Activated CD8-positive, alpha-beta T cell treated with anti-CD3 and anti-CD28 coated beads, Interleukin-2, amount 10 ng/mL, durations not matched to agents 7 days and 5 days (primary cell): Measurements from ENCODE around the gene KCNJ10. TPM values are rescaled to one million over a fixed set of nuclear protein-coding genes. Genes with fewer than 3 reads are reported as not detected.

Experiments used
- ATAC-seq: fragments of 150-1000 bp; cut with Tn5 transposase; one replicate; pipeline ENCODE4 v1.10.0; 2021; ENCODE audit warnings: moderate library complexity
- CTCF ChIA-PET: fragments of 350-600 bp; sonication (Branson Sonifier 250); formaldehyde crosslinking; loops from one replicate; lab custom pipeline; 2021; ENCODE audit warnings: antibody characterized with exemption; lab: Charles Lee
- POLR2A ChIA-PET: fragments of 350-600 bp; sonication (Branson Sonifier 250); formaldehyde crosslinking; loops from one replicate; lab custom pipeline; 2021; ENCODE audit warnings: antibody characterized with exemption; lab: Charles Lee
- DNase-seq: peaks from one replicate; pipeline ENCODE4 v3.0.0-alpha.2; 2020
- H3K27ac Mint-ChIP-seq: one replicate; pipeline ENCODE4 v1.8.0; 2021; ENCODE audit warnings: mild to moderate bottlenecking, mixed read lengths
- H3K27me3 Mint-ChIP-seq: one replicate; pipeline ENCODE4 v1.8.0; 2021; ENCODE audit warnings: low read depth, mixed read lengths
- H3K36me3 Mint-ChIP-seq: one replicate; pipeline ENCODE4 v1.8.0; 2021; ENCODE audit warnings: low read depth, mixed read lengths
- H3K4me1 Mint-ChIP-seq: one replicate; pipeline ENCODE4 v1.8.0; 2021; ENCODE audit warnings: low read depth, mixed read lengths
- H3K4me3 Mint-ChIP-seq: one replicate; pipeline ENCODE4 v1.8.0; 2021; ENCODE audit warnings: mild to moderate bottlenecking, mixed read lengths
- H3K9me3 Mint-ChIP-seq: one replicate; pipeline ENCODE4 v1.8.0; 2022; ENCODE audit warnings: mixed read lengths; ENCODE audit not compliant: insufficient read depth
- total RNA-seq, 2 experiments: library from RNA; stranded (reverse); gene quantifications; one replicate each; pipeline ENCODE4 v1.2.3, GENCODE V29; 2021

KCNJ10 gene
- total RNA-seq, 2 experiments from 2014 or later = not detected

DNA sequence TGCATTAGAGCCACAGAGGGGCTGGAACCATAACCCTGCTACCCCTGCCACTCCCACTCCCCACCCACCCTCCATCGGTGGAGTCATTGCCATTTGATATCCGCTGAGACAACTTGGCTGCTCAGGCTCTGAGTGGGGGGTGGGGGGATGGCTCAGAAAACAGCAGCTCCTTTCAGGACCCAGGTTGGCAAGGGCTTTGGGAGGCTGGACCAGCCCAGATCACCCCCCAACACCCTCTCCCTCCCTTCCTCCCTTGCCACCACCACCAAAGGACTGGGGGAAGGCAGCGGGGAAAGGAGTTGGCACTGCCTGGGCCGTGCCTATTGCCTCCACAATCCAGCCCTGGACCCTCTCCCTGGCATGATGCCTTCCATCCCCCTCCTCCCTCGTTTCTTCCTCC, 1.7 kb downstream of the KCNJ10 start:
- Mint-ChIP-seq H3K9me3 (no peaks in the 10 kb centered on the region), H3K4me3 (no peak overlapping the region), H3K27ac (no peak overlapping the region), H3K36me3 (no peaks in the 10 kb centered on the region), H3K27me3 (peaks cover 55% of the 10 kb centered on the region), H3K4me1 (peaks cover 14% of the 10 kb centered on the region)
- CTCF ChIA-PET = interaction anchor here (1.3 to 27.5 kb wide), 4 partner anchors 10 to 60 kb away, joined by 3 to 617 read pairs (median 18); no protein-coding TSS in a partner anchor
- no peak for ATAC-seq
- DNase-seq = no peak
- POLR2A ChIA-PET = no interaction called here

- ChIA-PET POLR2A (no interaction called here), CTCF (interaction anchor here (1.3 to 27.5 kb wide), 4 partner anchors 11 to 59 kb away, joined by 3 to 617 read pairs (median 18); no protein-coding TSS in a partner anchor)
- Mint-ChIP-seq H3K27me3 (peaks cover 52% of the 10 kb centered on the region), H3K27ac (no peak overlapping the region), H3K36me3 (no peaks in the 10 kb centered on the region), H3K4me3 (no peak overlapping the region), H3K4me1 (peaks cover 14% of the 10 kb centered on the region), H3K9me3 (no peaks in the 10 kb centered on the region)
- ATAC-seq (no peak), DNase-seq (no peak)
These were observed 2.9 kb downstream of the KCNJ10 start for GRCh38 chr1:160066829-160067745.

- ATAC-seq = no peak
These were observed 5.2 kb downstream of the KCNJ10 start for GRCh38 chr1:160064746-160065145.

GRCh38 chr1:160064164-160064563, 5.8 kb downstream of the KCNJ10 start:
- H3K9me3 Mint-ChIP-seq = no peaks in the 10 kb centered on the region
- H3K36me3 Mint-ChIP-seq = no peaks in the 10 kb centered on the region
- no peaks in the 10 kb centered on the region for H3K4me1 Mint-ChIP-seq
- ChIA-PET CTCF (interaction anchor here (0.9 to 27.5 kb wide), 3 partner anchors 12 to 50 kb away, joined by 3 to 617 read pairs (median 617); partner anchors contain the start of genes KCNJ10 and KCNJ9), POLR2A (no interaction called here)
- H3K27ac Mint-ChIP-seq = no peak overlapping the region
- peaks cover 34% of the 10 kb centered on the region for H3K27me3 Mint-ChIP-seq
- no peak for ATAC-seq
- DNase-seq = no peak
- no peak overlapping the region for H3K4me3 Mint-ChIP-seq

More at GRCh38 chr1:160064746-160065145, 5.2 kb downstream of the KCNJ10 start:
- no peaks in the 10 kb centered on the region for H3K9me3 Mint-ChIP-seq
- ChIA-PET POLR2A (no interaction called here), CTCF (interaction anchor here (27.3 to 27.5 kb wide), 2 partner anchors 11 to 12 kb away, joined by 617 read pairs; partner anchors contain the start of genes KCNJ10 and KCNJ9)
- no peak overlapping the region for H3K4me3 Mint-ChIP-seq
- H3K27me3 Mint-ChIP-seq = peaks cover 37% of the 10 kb centered on the region
- H3K36me3 Mint-ChIP-seq = no peaks in the 10 kb centered on the region
- no peak overlapping the region for H3K27ac Mint-ChIP-seq
- DNase-seq = no peak
- H3K4me1 Mint-ChIP-seq = peaks cover 3% of the 10 kb centered on the region

DNA sequence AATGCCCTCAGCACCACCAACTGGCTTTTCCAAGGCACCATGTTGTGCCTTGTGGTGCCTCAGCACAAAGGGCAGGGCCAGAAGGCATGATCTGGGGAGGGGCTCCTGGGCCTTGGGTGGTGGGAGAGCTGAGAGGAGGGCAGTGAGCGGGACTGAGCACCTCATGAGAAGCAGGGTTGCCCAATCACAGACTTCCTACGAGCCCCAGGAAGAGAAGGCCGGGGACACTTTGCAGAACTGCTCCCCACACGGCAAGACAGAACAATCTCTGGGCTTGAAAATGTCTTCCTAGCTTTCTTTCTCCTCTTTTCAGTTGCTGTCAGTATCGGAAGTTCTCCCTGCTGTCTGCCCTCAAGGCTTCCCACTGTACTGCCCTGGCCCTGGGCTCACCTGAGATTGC, 6.8 kb downstream of the KCNJ10 start:
- Mint-ChIP-seq H3K27me3 (peaks cover 32% of the 10 kb centered on the region), H3K36me3 (no peaks in the 10 kb centered on the region), H3K27ac (no peak overlapping the region), H3K9me3 (no peaks in the 10 kb centered on the region), H3K4me1 (no peaks in the 10 kb centered on the region), H3K4me3 (no peak overlapping the region)
- CTCF ChIA-PET = interaction anchor here (27.3 to 27.5 kb wide), 2 partner anchors 11 to 13 kb away, joined by 617 read pairs; partner anchors contain the start of genes KCNJ10 and KCNJ9
- POLR2A ChIA-PET = no interaction called here
- DNase-seq (no peak), ATAC-seq (no peak)

GRCh38 chr1:160062230-160062532, 7.8 kb downstream of the KCNJ10 start:
- H3K9me3 Mint-ChIP-seq = no peaks in the 10 kb centered on the region
- H3K4me3 Mint-ChIP-seq = no peak overlapping the region
- ChIA-PET CTCF (interaction anchor here (27.3 to 27.5 kb wide), 2 partner anchors 10 to 14 kb away, joined by 617 read pairs; partner anchors contain the start of genes KCNJ10 and KCNJ9), POLR2A (no interaction called here)
- no peaks in the 10 kb centered on the region for H3K4me1 Mint-ChIP-seq
- no peak overlapping the region for H3K27ac Mint-ChIP-seq
- ATAC-seq = no peak
- peaks cover 33% of the 10 kb centered on the region for H3K27me3 Mint-ChIP-seq
- H3K36me3 Mint-ChIP-seq = no peaks in the 10 kb centered on the region
- DNase-seq = no peak

DNA sequence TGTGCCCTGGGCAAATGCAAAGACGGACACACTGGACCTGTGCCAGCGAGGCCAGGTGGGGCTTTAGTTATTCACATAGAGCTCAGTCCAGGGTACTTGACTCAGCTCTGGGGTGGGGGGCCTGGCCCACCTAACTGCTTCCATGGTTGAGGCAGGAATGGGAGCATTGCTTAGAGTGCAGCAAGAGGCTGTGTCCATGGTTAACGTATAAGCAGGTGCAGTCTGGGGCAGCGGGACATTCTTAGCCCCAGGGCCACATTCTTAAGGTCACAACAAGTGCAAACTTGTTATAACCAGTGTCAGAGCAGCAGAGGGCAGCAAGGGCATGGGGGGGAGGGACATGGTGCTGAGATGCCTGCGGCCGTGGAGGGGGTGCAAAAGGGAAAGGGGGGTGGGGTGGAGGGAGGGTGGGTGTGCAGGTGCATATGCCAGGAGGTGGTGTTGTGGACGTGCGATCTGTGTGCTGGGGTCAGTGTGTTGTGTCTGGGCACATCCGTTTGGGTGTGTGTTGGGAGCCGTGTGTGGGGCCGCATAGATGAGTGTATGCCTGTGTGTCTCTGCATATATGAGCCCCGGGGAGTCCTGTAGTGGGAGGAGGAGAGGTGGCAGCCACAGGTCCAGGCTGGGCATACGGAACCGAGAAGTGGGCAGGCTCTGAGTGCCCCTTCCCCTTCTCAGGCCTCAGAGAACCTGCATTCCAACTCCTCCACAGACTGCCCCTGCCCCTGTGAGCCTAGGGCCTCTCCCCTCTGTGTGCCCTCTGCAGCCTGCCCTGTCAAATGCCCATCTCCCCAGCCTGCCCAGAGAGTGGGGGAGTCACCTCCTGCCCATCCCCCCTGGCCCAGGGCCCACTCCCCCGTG, 8.4 kb downstream of the KCNJ10 start:
- Mint-ChIP-seq H3K27me3 (peaks cover 28% of the 10 kb centered on the region), H3K36me3 (no peaks in the 10 kb centered on the region), H3K9me3 (no peaks in the 10 kb centered on the region), H3K27ac (no peak overlapping the region), H3K4me1 (no peaks in the 10 kb centered on the region), H3K4me3 (no peak overlapping the region)
- CTCF ChIA-PET = interaction anchor here (1.0 to 27.3 kb wide), 2 partner anchors 14 to 15 kb away, joined by 4 to 617 read pairs; partner anchors contain the start of genes KCNJ10 and KCNJ9
- ATAC-seq (no peak), DNase-seq (no peak)
- POLR2A ChIA-PET = no interaction called here

- H3K4me1 Mint-ChIP-seq = no peaks in the 10 kb centered on the region
- ATAC-seq (no peak), DNase-seq (no peak)
- H3K9me3 Mint-ChIP-seq = no peaks in the 10 kb centered on the region
- peaks cover 37% of the 10 kb centered on the region for H3K27me3 Mint-ChIP-seq
- POLR2A ChIA-PET = no interaction called here
- H3K4me3 Mint-ChIP-seq = no peak overlapping the region
- H3K27ac Mint-ChIP-seq = no peak overlapping the region
- CTCF ChIA-PET = interaction anchor here (1.0 to 27.3 kb wide), 4 partner anchors 11 to 194 kb away, joined by 3 to 617 read pairs (median 12); partner anchors contain the start of genes KCNJ10 and KCNJ9
- no peaks in the 10 kb centered on the region for H3K36me3 Mint-ChIP-seq
These were observed 11.9 kb downstream of the KCNJ10 start for GRCh38 chr1:160058087-160058486.

- ChIA-PET CTCF (interaction anchor here (4.4 to 27.3 kb wide), 2 partner anchors 10 to 19 kb away, joined by 22 to 617 read pairs; partner anchors contain the start of genes KCNJ10 and KCNJ9), POLR2A (no interaction called here)
- Mint-ChIP-seq H3K27me3 (peaks cover 48% of the 10 kb centered on the region), H3K36me3 (no peaks in the 10 kb centered on the region), H3K4me3 (no peak overlapping the region), H3K27ac (no peak overlapping the region), H3K4me1 (no peaks in the 10 kb centered on the region), H3K9me3 (no peaks in the 10 kb centered on the region)
- no peak for DNase-seq
- ATAC-seq = no peak
These were observed 13.3 kb downstream of the KCNJ10 start for GRCh38 chr1:160056648-160057169.

- H3K4me3 Mint-ChIP-seq = no peak overlapping the region
These were observed 16.2 kb downstream of the KCNJ10 start for GRCh38 chr1:160053548-160054365.

More at GRCh38 chr1:160053548-160054365, 16.2 kb downstream of the KCNJ10 start:
- Mint-ChIP-seq H3K27ac (no peak overlapping the region), H3K4me1 (no peaks in the 10 kb centered on the region), H3K27me3 (peaks cover 50% of the 10 kb centered on the region), H3K36me3 (no peaks in the 10 kb centered on the region), H3K9me3 (no peaks in the 10 kb centered on the region)
- ChIA-PET CTCF (interaction anchor here (1.4 to 27.3 kb wide), 3 partner anchors 7 to 47 kb away, joined by 5 to 617 read pairs (median 14); partner anchors contain the start of genes KCNJ10 and KCNJ9), POLR2A (interaction anchor here (1.0 kb wide), 1 partner anchor 22 kb away, joined by 4 read pairs; the partner anchor contains the start of gene PIGM)
- no peak for ATAC-seq
- DNase-seq = no peak
